Activated CD8-positive, alpha-beta T cell treated with anti-CD3 and anti-CD28 coated beads, Interleukin-2, amount 10 ng/mL, durations not matched to agents 7 days and 5 days (primary cell): ENCODE data around the gene WBP2NL. TPM values are rescaled to one million over a fixed set of nuclear protein-coding genes. Genes with fewer than 3 reads are reported as not detected.

Experiments
- ATAC-seq: fragments of 150-1000 bp; cut with Tn5 transposase; one replicate; pipeline ENCODE4 v1.10.0; 2021; ENCODE audit warnings: moderate library complexity
- CTCF ChIA-PET: fragments of 350-600 bp; sonication (Branson Sonifier 250); formaldehyde crosslinking; loops from one replicate; lab custom pipeline; 2021; ENCODE audit warnings: antibody characterized with exemption; lab: Charles Lee
- POLR2A ChIA-PET: fragments of 350-600 bp; sonication (Branson Sonifier 250); formaldehyde crosslinking; loops from one replicate; lab custom pipeline; 2021; ENCODE audit warnings: antibody characterized with exemption; lab: Charles Lee
- DNase-seq: peaks from one replicate; pipeline ENCODE4 v3.0.0-alpha.2; 2020
- H3K27ac Mint-ChIP-seq: one replicate; pipeline ENCODE4 v1.8.0; 2021; ENCODE audit warnings: mild to moderate bottlenecking, mixed read lengths
- H3K27me3 Mint-ChIP-seq: one replicate; pipeline ENCODE4 v1.8.0; 2021; ENCODE audit warnings: low read depth, mixed read lengths
- H3K36me3 Mint-ChIP-seq: one replicate; pipeline ENCODE4 v1.8.0; 2021; ENCODE audit warnings: low read depth, mixed read lengths
- H3K4me1 Mint-ChIP-seq: one replicate; pipeline ENCODE4 v1.8.0; 2021; ENCODE audit warnings: low read depth, mixed read lengths
- H3K4me3 Mint-ChIP-seq: one replicate; pipeline ENCODE4 v1.8.0; 2021; ENCODE audit warnings: mild to moderate bottlenecking, mixed read lengths
- H3K9me3 Mint-ChIP-seq: one replicate; pipeline ENCODE4 v1.8.0; 2022; ENCODE audit warnings: mixed read lengths; ENCODE audit not compliant: insufficient read depth
- total RNA-seq, 2 experiments: library from RNA; stranded (reverse); gene quantifications; one replicate each; pipeline ENCODE4 v1.2.3, GENCODE V29; 2021

Gene WBP2NL
- total RNA-seq, 2 experiments from 2014 or later, result 1.1 to 1.3 TPM

DNA sequence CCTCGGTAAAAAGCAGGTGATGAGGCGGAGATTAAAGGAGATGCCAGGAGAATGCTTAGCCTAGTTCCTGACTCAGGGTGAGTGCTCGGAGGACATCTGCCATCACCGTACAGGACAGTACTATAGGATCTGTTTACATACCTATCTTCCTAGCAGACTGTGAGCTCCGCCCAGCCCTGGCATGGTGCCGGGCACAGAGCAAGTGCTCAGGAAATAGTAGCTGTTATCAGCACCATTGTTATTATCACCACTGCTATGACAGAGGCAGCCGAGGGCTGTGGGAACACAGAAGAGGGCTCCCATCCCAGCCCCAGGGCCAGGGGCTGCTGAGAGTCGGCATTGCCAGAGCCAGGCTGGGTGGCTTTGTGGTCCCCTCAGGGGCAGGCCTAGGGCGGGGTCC lies 30.0 kb upstream of the WBP2NL start:
- Mint-ChIP-seq H3K27ac (no peak overlapping the region), H3K4me3 (no peak overlapping the region), H3K9me3 (no peaks in the 10 kb centered on the region), H3K4me1 (no peaks in the 10 kb centered on the region), H3K27me3 (peaks cover 5% of the 10 kb centered on the region), H3K36me3 (no peaks in the 10 kb centered on the region)
- ChIA-PET CTCF (interaction anchor here (1.2 to 4.5 kb wide), 7 partner anchors 10 to 476 kb away, joined by 3 to 31 read pairs (median 11); partner anchors contain the start of genes NDUFA6 and SMDT1), POLR2A (no interaction called here)
- DNase-seq (no peak), ATAC-seq (no peak)

GRCh38 chr22:41969110-41969646 lies 29.4 kb upstream of the WBP2NL start, which contains the start of gene SEPTIN3:
TSS of gene SEPTIN3 (plus strand) at chr22:41969443. CDS start at chr22:41971493, 2,050 bp downstream.
- ChIA-PET CTCF (interaction anchor here (1.9 to 2.9 kb wide), 2 partner anchors 11 to 143 kb away, joined by 7 to 11 read pairs; no protein-coding TSS in a partner anchor), POLR2A (no interaction called here)
- ATAC-seq (no peak), DNase-seq (no peak)
- H3K27ac Mint-ChIP-seq, result peak within 1 kb of the TSS; percentile 57
- no peaks in the 10 kb centered on the region for H3K9me3 Mint-ChIP-seq
- H3K36me3 Mint-ChIP-seq, result no peaks in the 10 kb centered on the region
- H3K4me3 Mint-ChIP-seq, result no peak within 1 kb of the TSS
- peaks cover 7% of the 10 kb centered on the region for H3K27me3 Mint-ChIP-seq
- H3K4me1 Mint-ChIP-seq, result no peaks in the 10 kb centered on the region

DNA sequence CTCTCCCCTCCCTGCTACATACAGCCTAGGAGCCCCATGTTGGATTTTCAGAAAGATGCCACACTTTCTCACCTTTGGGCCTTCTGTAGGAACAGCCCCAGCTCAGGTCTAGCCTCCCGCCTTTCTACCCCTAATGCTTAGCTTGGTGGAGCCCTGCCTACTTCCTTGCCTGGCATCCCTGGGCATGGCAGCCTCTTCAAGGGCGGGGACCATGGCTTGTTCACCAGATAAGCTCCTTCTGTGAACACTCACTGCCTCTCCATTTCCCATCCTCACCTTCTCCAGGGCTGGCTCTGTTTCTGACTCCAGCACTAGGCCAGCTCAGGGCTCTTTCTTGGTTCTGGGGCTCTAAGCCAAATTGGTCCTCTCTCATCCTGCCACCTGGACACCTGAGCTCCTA lies 28.0 kb upstream of the WBP2NL start:
- POLR2A ChIA-PET, result interaction anchor here (0.5 kb wide), 1 partner anchor 611 kb away, joined by 5 read pairs; no protein-coding TSS in a partner anchor
- no peaks in the 10 kb centered on the region for H3K36me3 Mint-ChIP-seq
- no peak overlapping the region for H3K4me3 Mint-ChIP-seq
- no peaks in the 10 kb centered on the region for H3K4me1 Mint-ChIP-seq
- CTCF ChIA-PET, result interaction anchor here (0.7 kb wide), 1 partner anchor 120 kb away, joined by 3 read pairs; no protein-coding TSS in a partner anchor
- no peak for DNase-seq
- peak overlapping the region; percentile 31 for H3K27ac Mint-ChIP-seq
- no peak for ATAC-seq
- H3K27me3 Mint-ChIP-seq, result peaks cover 20% of the 10 kb centered on the region
- H3K9me3 Mint-ChIP-seq, result no peaks in the 10 kb centered on the region

- no peak for ATAC-seq
- H3K36me3 Mint-ChIP-seq, result no peaks in the 10 kb centered on the region
- POLR2A ChIA-PET, result interaction anchor here (0.5 to 1.0 kb wide), 2 partner anchors 11 to 611 kb away, joined by 5 read pairs; no protein-coding TSS in a partner anchor
- no peak overlapping the region for H3K4me3 Mint-ChIP-seq
- peaks cover 27% of the 10 kb centered on the region for H3K27me3 Mint-ChIP-seq
- no peak for DNase-seq
- no peak overlapping the region for H3K27ac Mint-ChIP-seq
- peaks cover 5% of the 10 kb centered on the region for H3K4me1 Mint-ChIP-seq
- no peaks in the 10 kb centered on the region for H3K9me3 Mint-ChIP-seq
- CTCF ChIA-PET, result no interaction called here
These were observed 27.2 kb upstream of the WBP2NL start for GRCh38 chr22:41971431-41971830.

GRCh38 chr22:41974691-41975290 lies 23.8 kb upstream of the WBP2NL start:
- ATAC-seq (no peak), DNase-seq (no peak)
- no peaks in the 10 kb centered on the region for H3K36me3 Mint-ChIP-seq
- no peak overlapping the region for H3K4me3 Mint-ChIP-seq
- peaks cover 55% of the 10 kb centered on the region for H3K27me3 Mint-ChIP-seq
- H3K4me1 Mint-ChIP-seq, result peaks cover 5% of the 10 kb centered on the region
- ChIA-PET CTCF (no interaction called here), POLR2A (no interaction called here)
- H3K9me3 Mint-ChIP-seq, result no peaks in the 10 kb centered on the region
- no peak overlapping the region for H3K27ac Mint-ChIP-seq

GRCh38 chr22:41975299-41976069 lies 23.1 kb upstream of the WBP2NL start:
- Mint-ChIP-seq H3K9me3 (no peaks in the 10 kb centered on the region), H3K4me3 (peak overlapping the region; percentile 47), H3K4me1 (peaks cover 5% of the 10 kb centered on the region), H3K27me3 (peaks cover 56% of the 10 kb centered on the region), H3K27ac (no peak overlapping the region), H3K36me3 (no peaks in the 10 kb centered on the region)
- POLR2A ChIA-PET, result no interaction called here
- no peak for ATAC-seq
- DNase-seq, result no peak
- CTCF ChIA-PET, result no interaction called here

DNA sequence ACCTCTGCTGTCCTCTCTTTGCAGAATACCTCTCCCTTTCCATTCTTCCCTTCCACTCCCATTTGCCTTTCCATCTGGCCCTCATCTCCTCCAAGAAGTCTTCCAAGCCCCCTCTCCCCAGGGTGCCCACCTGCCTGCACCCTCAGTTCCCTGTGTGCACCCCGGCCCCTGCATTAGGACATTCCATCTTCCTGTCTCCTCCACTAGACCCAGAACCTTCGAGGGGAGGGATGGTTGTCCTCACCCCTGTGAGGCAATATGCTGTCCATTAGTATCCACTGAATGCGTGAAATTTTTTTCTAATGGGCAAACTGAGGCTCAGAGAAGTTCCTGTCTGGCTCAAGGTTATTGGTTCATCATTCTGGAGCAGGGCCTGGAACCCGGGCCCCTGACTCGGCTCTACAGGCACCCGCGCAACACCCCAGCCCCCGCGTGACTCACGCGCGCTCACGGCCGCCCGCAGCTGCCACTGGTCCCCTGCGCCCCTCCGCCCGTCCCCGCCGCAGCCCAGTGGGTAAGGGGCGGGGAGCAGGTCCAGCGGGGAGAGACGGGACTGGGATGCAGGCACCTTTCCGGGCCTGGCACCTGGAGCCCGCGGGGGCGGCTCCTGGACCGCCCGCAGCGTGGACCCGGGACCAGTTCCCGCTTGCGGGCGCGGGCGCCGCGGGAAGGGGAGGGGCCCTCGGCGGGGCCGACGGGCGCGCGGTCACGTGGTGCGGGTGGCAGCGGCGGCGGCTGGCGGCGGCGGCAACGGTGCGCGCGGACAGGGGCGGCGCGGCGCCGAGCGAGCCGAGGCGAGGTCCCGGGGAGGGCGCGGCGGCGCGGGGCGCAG lies 22.3 kb upstream of the WBP2NL start:
- H3K27ac Mint-ChIP-seq, result no peak overlapping the region
- H3K4me1 Mint-ChIP-seq, result peaks cover 5% of the 10 kb centered on the region
- no peaks in the 10 kb centered on the region for H3K9me3 Mint-ChIP-seq
- peak overlapping the region; percentile 47 for H3K4me3 Mint-ChIP-seq
- peak; percentile 74 for ATAC-seq
- H3K27me3 Mint-ChIP-seq, result peaks cover 56% of the 10 kb centered on the region
- H3K36me3 Mint-ChIP-seq, result no peaks in the 10 kb centered on the region
- POLR2A ChIA-PET, result no interaction called here
- DNase-seq, result peak; percentile 38
- CTCF ChIA-PET, result no interaction called here

GRCh38 chr22:41976961-41977566 lies 21.5 kb upstream of the WBP2NL start:
- ATAC-seq (peak; percentile 27), DNase-seq (no peak)
- Mint-ChIP-seq H3K27ac (no peak overlapping the region), H3K4me3 (peak overlapping the region; percentile 43), H3K4me1 (peaks cover 5% of the 10 kb centered on the region), H3K27me3 (peaks cover 56% of the 10 kb centered on the region), H3K36me3 (no peaks in the 10 kb centered on the region), H3K9me3 (no peaks in the 10 kb centered on the region)
- POLR2A ChIA-PET, result no interaction called here
- CTCF ChIA-PET, result no interaction called here

DNA sequence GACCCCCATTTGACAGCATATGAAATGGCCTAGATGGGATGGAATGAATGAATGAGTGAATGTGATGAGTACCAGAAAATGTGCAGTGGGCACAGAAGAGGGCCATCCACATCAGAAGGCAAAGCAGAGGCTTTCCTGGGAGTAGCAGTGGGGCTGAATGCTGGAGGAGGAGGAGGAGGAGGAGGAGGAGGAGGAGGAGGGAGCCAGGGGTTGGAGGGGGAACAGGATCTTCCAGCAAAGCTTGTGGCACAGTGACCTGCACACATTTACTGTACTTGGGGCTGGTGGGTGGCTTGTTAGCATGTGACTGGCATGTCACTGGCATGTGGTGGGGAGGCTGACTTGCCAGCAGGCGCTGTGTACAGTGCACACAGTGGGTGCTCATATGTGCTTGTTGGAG lies 19.9 kb upstream of the WBP2NL start:
- H3K27me3 Mint-ChIP-seq, result peaks cover 53% of the 10 kb centered on the region
- H3K4me3 Mint-ChIP-seq, result no peak overlapping the region
- CTCF ChIA-PET, result interaction anchor here (1.2 kb wide), 1 partner anchor 451 kb away, joined by 4 read pairs; no protein-coding TSS in a partner anchor

DNA sequence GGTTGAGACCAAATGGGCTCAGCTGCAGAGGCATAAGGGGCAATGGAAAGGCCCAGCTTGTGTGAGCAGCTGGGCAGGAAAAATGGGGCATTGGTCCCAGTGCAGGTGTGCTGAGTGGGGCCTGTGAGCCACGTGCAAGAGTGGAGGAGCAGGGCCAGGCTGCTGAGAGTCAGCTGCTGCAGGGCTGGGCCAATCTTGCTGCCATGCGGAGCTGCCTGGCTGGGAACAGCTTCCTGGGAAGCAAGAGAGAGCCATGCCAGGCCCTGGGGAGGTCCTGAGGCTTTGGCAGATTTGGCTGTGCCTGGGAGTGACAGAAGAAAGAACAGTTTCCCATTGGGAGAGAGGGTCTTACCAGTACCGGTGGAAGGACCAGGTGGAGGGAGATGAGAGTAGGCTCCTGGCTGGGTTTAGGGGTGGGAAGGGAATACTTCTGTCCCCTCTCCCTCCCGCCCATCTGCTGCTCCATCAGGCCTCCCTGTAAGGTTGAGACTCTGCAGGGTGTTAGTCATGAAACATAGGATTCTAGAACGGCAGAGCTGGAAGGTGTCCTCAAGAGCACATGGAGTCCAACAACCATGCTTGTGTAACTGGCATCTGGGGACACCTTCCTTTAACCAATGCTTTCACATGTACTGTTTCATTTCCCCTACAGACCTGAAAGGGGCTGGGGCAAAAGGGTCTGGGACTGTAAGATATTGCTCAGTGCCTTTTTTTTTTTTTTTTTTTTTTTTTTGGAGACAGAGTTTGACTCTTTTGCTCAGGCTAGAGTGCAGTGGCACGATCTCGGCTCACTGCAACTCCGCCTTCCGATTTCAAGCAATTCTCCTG lies 19.0 kb upstream of the WBP2NL start:
- ChIA-PET CTCF (no interaction called here), POLR2A (no interaction called here)
- no peaks in the 10 kb centered on the region for H3K9me3 Mint-ChIP-seq
- H3K27ac Mint-ChIP-seq, result no peak overlapping the region
- ATAC-seq (no peak), DNase-seq (no peak)
- H3K36me3 Mint-ChIP-seq, result no peaks in the 10 kb centered on the region
- no peak overlapping the region for H3K4me3 Mint-ChIP-seq
- peaks cover 52% of the 10 kb centered on the region for H3K27me3 Mint-ChIP-seq
- H3K4me1 Mint-ChIP-seq, result peaks cover 5% of the 10 kb centered on the region

More for the DNA sequence above, 19.9 kb upstream of the WBP2NL start:
- H3K36me3 Mint-ChIP-seq, result no peaks in the 10 kb centered on the region
- ATAC-seq (no peak), DNase-seq (no peak)
- POLR2A ChIA-PET, result no interaction called here
- H3K4me1 Mint-ChIP-seq, result peaks cover 5% of the 10 kb centered on the region
- no peak overlapping the region for H3K27ac Mint-ChIP-seq
- no peaks in the 10 kb centered on the region for H3K9me3 Mint-ChIP-seq
